NCI-H187 (cell line): ENCODE measurements around the gene LTBP1.

Experiments
- DNase-seq, 2 experiments: peaks; one replicate each; lab custom pipeline; 2025; lab: John Stamatoyannopoulos, UW

LTBP1 gene

GRCh38 chr2:33139949-33140348 lies 193.2 kb downstream of the LTBP1 start:
- DNase-seq, result no peak

GRCh38 chr2:33141476-33141875 lies 194.7 kb downstream of the LTBP1 start:
- DNase-seq, result no peak

- no peak for DNase-seq
Measured at GRCh38 chr2:33142810-33143209, 196.1 kb downstream of the LTBP1 start.

- no peak for DNase-seq
Measured at GRCh38 chr2:33144243-33144642, 197.5 kb downstream of the LTBP1 start.

GRCh38 chr2:33145459-33145858 lies 198.7 kb downstream of the LTBP1 start:
- DNase-seq, result no peak

- no peak for DNase-seq
Measured at GRCh38 chr2:33146102-33146501, 199.3 kb downstream of the LTBP1 start.

- no peak for DNase-seq
Measured at GRCh38 chr2:33153008-33153407, 206.3 kb downstream of the LTBP1 start.

GRCh38 chr2:33158482-33159003 lies 211.8 kb downstream of the LTBP1 start:
- no peak for DNase-seq

- DNase-seq, result no peak
Measured at GRCh38 chr2:33160191-33160590, 213.4 kb downstream of the LTBP1 start.

- no peak for DNase-seq
Measured at GRCh38 chr2:33166287-33166881, 219.6 kb downstream of the LTBP1 start.

- DNase-seq, result no peak
Measured at GRCh38 chr2:33167622-33168245, 221.0 kb downstream of the LTBP1 start.

- no peak for DNase-seq
Measured at GRCh38 chr2:33168425-33168824, 221.7 kb downstream of the LTBP1 start.

- DNase-seq, result no peak
Measured at GRCh38 chr2:33168922-33169321, 222.2 kb downstream of the LTBP1 start.

GRCh38 chr2:33170251-33170650 lies 223.5 kb downstream of the LTBP1 start:
- peak; percentile 2 to 20 for DNase-seq

GRCh38 chr2:33177627-33178026 lies 230.9 kb downstream of the LTBP1 start:
- no peak for DNase-seq

- DNase-seq, result no peak
Measured at GRCh38 chr2:33178209-33178608, 231.5 kb downstream of the LTBP1 start.

GRCh38 chr2:33180915-33181314 lies 234.2 kb downstream of the LTBP1 start:
- DNase-seq, result no peak

- no peak for DNase-seq
Measured at GRCh38 chr2:33181466-33181865, 234.7 kb downstream of the LTBP1 start.

- DNase-seq, result no peak
Measured at GRCh38 chr2:33184041-33184440, 237.3 kb downstream of the LTBP1 start.

- no peak for DNase-seq
Measured at GRCh38 chr2:33186937-33187336, 240.2 kb downstream of the LTBP1 start.

- DNase-seq, result no peak
Measured at GRCh38 chr2:33188799-33189198, 242.0 kb downstream of the LTBP1 start.

GRCh38 chr2:33190393-33190937 lies 243.7 kb downstream of the LTBP1 start:
- DNase-seq, result no peak

- no peak for DNase-seq
Measured at GRCh38 chr2:33195891-33196290, 249.1 kb downstream of the LTBP1 start.

GRCh38 chr2:33196700-33197099 lies 249.9 kb downstream of the LTBP1 start:
- DNase-seq, result no peak
